A673 (cell line): ENCODE data around the gene STX8. TPM values are rescaled to one million over a fixed set of nuclear protein-coding genes. Genes with fewer than 3 reads are reported as not detected.

Experiments used
- BruUV-seq: library from RNA; stranded (reverse); fragments of 400-500 nt; replicated peaks from 2 replicates; lab custom pipeline; 2021; lab: Mats Ljungman, UMichigan
- CTCF ChIA-PET: fragments of 300-600 bp; sonication (Branson Sonifier 250); formaldehyde crosslinking; loops from one replicate; lab custom pipeline; 2022; ENCODE audit warnings: antibody characterized with exemption; lab: Charles Lee
- POLR2A ChIA-PET: fragments of 300-600 bp; sonication (Branson Sonifier 250); formaldehyde crosslinking; loops from one replicate; lab custom pipeline; 2022; ENCODE audit warnings: antibody characterized with exemption; ENCODE audit not compliant: low non-redundant PET; lab: Charles Lee
- DNase-seq: peaks from one replicate; pipeline ENCODE4 v3.0.0-alpha.2; 2015; ENCODE audit warnings: low spot score
- H3K27ac ChIP-seq: fragments of 200-600 bp; sonication (generic); 2 replicates; pipeline ENCODE4 v1.5.1; 2016; ENCODE audit warnings: mixed run types, low read depth, mild to moderate bottlenecking, mixed read lengths, antibody characterized with exemption, low read length; ENCODE audit not compliant: poor library complexity, severe bottlenecking
- H3K27me3 ChIP-seq: fragments of 200-600 bp; sonication (generic); replicated peaks from 2 replicates; pipeline ENCODE4 v1.6.1; 2017; ENCODE audit warnings: mixed run types, low read depth, mild to moderate bottlenecking, mixed read lengths, antibody characterized with exemption, low read length; ENCODE audit not compliant: insufficient read depth, poor library complexity
- H3K36me3 ChIP-seq: fragments of 200-600 bp; sonication (generic); 2 replicates; pipeline ENCODE4 v1.6.1; 2016; ENCODE audit warnings: mixed run types, mild to moderate bottlenecking, mixed read lengths, antibody characterized with exemption, low read length; ENCODE audit not compliant: insufficient read depth, poor library complexity, severe bottlenecking
- H3K4me1 ChIP-seq: fragments of 200-600 bp; sonication (generic); 2 replicates; pipeline ENCODE4 v1.6.1; 2017; ENCODE audit warnings: mixed run types, mild to moderate bottlenecking, mixed read lengths, antibody characterized with exemption, low read length; ENCODE audit not compliant: insufficient read depth, poor library complexity, severe bottlenecking
- H3K4me3 ChIP-seq: fragments of 200-600 bp; sonication (generic); 2 replicates; pipeline ENCODE4 v1.5.1; 2016; ENCODE audit warnings: low read depth, mixed run types, mild to moderate bottlenecking, mixed read lengths, low read length; ENCODE audit not compliant: poor library complexity, severe bottlenecking
- H3K9me3 ChIP-seq: fragments of 200-600 bp; sonication (generic); 2 replicates; pipeline ENCODE4 v1.6.1; 2016; ENCODE audit warnings: mixed run types, low read depth, mild to moderate bottlenecking, mixed read lengths, antibody characterized with exemption, low read length; ENCODE audit not compliant: poor library complexity, severe bottlenecking
- CTCF ChIP-seq: fragments of 300-800, 200-600 bp; sonication (generic); conservative IDR thresholded peaks from 2 replicates; pipeline ENCODE4 v1.5.1; 2017; ENCODE audit warnings: low read depth, mild to moderate bottlenecking, antibody characterized with exemption, low read length, moderate library complexity, mixed read lengths
- EZH2 ChIP-seq: fragments of 200-600 bp; sonication (generic); IDR thresholded peaks from 2 replicates; pipeline ENCODE4 v1.6.1; 2017; ENCODE audit warnings: borderline replicate concordance, low read depth, mild to moderate bottlenecking, mixed read lengths, antibody characterized with exemption, low read length; ENCODE audit not compliant: poor library complexity, severe bottlenecking
- intact Hi-C: fragments of 100-400 bp; cut with micrococcal nuclease; formaldehyde crosslinking; loops from one replicate; pipeline ENCODE4 v1.10.0; 2022; ENCODE audit not compliant: unreplicated experiment
- total RNA-seq: library from RNA; stranded (reverse); gene quantifications from 2 replicates; pipeline ENCODE4 v1.2.3, GENCODE V29; 2021

Gene STX8
- total RNA-seq, 1 experiment from 2014 or later, result 51.4 TPM

GRCh38 chr17:9577373-9577709 is 1.7 kb upstream of the STX8 start:
- H3K36me3 ChIP-seq, result no peaks in the 10 kb centered on the region
- H3K4me3 ChIP-seq, result no peak overlapping the region
- no peak for DNase-seq
- no peak overlapping the region for H3K27ac ChIP-seq
- TF ChIP-seq CTCF, result no peak
- TF ChIP-seq EZH2, result no peak
- no TSS peak for BruUV-seq
- ChIA-PET POLR2A (no interaction called here), CTCF (interaction anchor here (0.8 to 1.5 kb wide), 5 partner anchors 13 to 195 kb away, joined by 3 to 10 read pairs (median 3); no protein-coding TSS in a partner anchor)
- H3K4me1 ChIP-seq, result peaks cover 11% of the 10 kb centered on the region
- intact Hi-C loops, result loop anchor here (1.0 to 5.0 kb wide), 2 partner anchors 99 to 165 kb away; no protein-coding TSS in a partner anchor
- no peaks in the 10 kb centered on the region for H3K27me3 ChIP-seq
- no peaks in the 10 kb centered on the region for H3K9me3 ChIP-seq

GRCh38 chr17:9576521-9577372 is 1.1 kb upstream of the STX8 start, which contains the start of gene CFAP52:
TSS of gene CFAP52 (plus strand) at chr17:9576642. CDS start at chr17:9576696, 54 bp downstream.
- intact Hi-C loops, result loop anchor here (1.0 to 5.0 kb wide), 2 partner anchors 100 to 166 kb away; no protein-coding TSS in a partner anchor
- Histone ChIP-seq H3K4me1 (peaks cover 11% of the 10 kb centered on the region), H3K4me3 (peak within 1 kb of the TSS; percentile 64), H3K9me3 (no peaks in the 10 kb centered on the region), H3K27ac (peak within 1 kb of the TSS; percentile 15), H3K27me3 (no peaks in the 10 kb centered on the region), H3K36me3 (no peaks in the 10 kb centered on the region)
- no TSS peak for BruUV-seq
- ChIA-PET POLR2A (no interaction called here), CTCF (interaction anchor here (0.8 to 1.5 kb wide), 5 partner anchors 14 to 196 kb away, joined by 3 to 10 read pairs (median 3); no protein-coding TSS in a partner anchor)
- DNase-seq, result peak; percentile 88
- TF ChIP-seq EZH2 (no peak), CTCF (peak; percentile 84)

GRCh38 chr17:9571201-9571600 is 4.4 kb downstream of the STX8 start:
- Histone ChIP-seq H3K4me1 (peaks cover 3% of the 10 kb centered on the region), H3K36me3 (no peaks in the 10 kb centered on the region), H3K27me3 (no peaks in the 10 kb centered on the region), H3K4me3 (no peak overlapping the region), H3K9me3 (no peaks in the 10 kb centered on the region), H3K27ac (no peak overlapping the region)
- BruUV-seq, result no TSS peak
- ChIA-PET CTCF (no interaction called here), POLR2A (no interaction called here)
- no peak for DNase-seq
- TF ChIP-seq EZH2, result no peak
- TF ChIP-seq CTCF, result no peak
- intact Hi-C loops, result no loop called here
